NCI-H128 (cell line): ENCODE measurements around the gene SLC4A3.

Source experiments
- DNase-seq: peaks from one replicate; lab custom pipeline; 2025; ENCODE audit not compliant: unreplicated experiment; lab: John Stamatoyannopoulos, UW

SLC4A3 gene

DNA sequence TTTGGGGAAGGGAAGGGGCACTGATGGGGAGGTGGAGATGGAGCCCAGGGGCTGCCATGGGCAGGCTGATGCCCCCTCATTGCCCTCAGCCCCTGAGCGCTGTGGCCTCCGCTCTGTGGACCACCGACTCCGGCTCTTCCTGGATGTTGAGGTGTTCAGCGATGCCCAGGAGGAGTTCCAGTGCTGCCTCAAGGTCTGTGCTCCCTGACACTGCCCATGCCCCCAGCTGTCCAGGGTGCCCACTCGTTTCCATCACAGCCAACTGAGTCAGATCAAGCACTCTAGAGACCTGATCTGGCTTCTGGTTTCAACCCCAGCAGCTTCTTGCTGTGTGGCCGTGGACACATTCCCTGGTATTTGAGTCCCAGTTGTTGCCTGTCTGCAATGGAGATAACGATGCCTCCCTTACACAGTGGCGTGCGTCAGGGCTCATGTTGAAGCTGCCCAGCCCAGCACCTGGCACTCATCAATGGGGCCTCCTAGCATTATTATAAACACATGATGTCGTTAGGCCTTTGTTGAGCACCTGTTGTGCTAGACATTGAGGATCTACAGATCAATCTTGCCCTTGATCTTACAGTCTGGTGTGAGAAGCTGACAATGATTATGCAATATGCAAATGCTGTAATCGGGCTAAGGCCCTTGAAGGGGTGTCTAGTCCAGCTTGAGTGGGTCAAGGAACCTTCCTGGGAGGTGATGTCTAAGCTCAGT, 15.4 kb upstream of the SLC4A3 start:
- no peak for DNase-seq

DNA sequence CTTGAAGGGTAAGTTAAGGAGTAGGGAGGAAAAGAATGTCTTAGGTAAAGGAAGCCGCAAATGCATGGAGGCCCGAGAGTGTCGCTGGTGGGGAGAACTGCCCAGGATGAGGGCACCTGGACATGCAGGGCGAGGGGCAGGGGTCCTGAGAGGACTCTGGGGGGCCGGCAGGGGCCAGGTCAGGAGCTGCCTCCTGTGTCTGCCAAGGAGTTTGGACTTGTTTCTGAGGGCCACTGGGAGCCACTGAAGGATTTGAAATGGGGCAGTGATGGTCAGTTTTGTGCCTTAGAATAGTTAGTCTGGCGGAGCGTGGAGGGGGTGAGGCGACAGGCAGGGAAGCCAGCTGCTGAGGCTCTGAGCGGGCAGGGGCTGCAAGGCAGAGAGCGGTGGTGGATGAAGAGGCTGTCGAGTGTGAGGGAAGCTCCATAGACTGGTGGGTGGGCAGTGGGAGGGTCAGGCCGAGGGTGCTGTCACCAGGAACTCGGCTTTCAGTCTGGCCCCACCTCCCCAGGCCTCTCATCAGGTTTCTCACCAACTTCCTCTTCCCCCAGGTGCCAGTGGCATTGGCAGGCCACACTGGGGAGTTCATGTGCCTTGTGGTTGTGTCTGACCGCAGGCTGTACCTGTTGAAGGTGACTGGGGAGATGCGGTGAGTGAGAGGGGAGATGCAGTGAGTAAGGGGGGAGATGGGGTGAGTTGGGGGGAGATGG, 14.7 kb upstream of the SLC4A3 start:
- DNase-seq: no peak

DNA sequence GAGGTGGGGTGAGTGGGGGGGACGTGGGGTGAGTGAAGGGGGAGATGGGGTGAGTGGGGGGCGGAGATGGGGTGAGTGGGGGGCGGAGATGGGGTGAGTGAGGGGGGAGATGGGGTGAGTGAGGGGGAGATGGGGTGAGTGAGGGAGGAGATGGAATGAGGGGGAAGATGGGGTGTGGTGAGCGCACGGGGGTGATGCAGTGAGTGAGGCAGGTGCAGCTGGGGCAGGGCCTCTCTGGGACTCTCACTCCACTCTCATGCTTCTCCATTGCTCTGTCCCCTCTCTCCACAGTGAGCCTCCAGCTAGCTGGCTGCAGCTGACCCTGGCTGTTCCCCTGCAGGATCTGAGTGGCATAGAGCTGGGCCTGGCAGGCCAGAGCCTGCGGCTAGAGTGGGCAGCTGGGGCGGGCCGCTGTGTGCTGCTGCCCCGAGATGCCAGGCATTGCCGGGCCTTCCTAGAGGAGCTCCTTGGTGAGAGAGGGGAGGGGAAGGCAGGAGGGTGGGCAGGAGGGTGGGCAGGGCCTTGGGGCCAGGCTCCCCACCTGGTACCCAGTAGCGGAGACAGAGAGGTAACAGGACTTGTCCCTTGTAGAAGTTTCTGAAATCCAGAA, 13.9 kb upstream of the SLC4A3 start:
- no peak for DNase-seq

DNA sequence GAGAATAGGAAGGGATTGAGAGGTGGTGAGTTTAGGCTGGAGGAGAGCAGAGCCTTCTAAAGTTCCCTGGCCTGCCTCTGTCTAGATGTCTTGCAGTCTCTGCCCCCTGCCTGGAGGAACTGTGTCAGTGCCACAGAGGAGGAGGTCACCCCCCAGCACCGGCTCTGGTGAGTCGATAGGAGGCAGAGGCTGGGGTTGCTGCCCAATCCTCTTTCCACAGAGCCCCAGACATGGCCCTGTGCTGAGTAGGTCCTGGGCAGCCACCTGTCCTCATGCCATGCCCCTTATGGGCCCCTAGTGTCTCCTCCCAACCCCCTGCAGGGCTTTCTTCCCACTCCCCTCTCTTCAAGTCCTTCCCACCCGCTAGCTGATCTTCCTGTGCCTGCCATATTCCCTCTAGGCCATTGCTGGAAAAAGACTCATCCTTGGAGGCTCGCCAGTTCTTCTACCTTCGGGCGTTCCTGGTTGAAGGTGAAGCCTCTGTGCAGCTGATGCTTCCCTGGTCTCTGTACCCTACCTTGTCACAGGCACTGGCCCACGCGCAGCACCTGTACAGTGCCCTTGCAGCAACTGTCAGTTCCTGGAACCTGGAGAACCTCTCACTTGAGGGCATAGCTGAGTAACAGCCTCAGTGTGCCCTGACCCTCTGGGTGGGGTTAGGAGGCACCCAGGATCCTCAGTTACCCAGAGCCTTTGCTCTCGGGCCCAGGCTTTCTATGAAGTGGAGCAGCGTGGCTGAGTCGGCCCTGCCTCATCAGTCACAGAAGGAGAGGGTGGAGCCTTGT, 13.2 kb upstream of the SLC4A3 start:
- DNase-seq: no peak

DNA sequence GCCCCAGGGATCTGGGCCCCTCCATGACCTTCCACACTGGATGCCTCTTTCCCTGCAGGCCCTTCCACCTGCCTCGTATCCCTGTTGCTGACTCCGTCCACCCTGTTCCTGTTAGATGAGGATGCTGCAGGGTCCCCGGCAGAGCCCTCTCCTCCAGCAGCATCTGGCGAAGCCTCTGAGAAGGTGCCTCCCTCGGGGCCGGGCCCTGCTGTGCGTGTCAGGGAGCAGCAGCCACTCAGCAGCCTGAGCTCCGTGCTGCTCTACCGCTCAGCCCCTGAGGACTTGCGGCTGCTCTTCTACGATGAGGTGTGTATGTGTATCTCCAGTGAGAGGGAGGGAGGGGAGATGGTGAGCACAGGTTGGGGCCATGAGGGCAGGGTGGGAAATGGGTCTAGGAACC, 12.4 kb upstream of the SLC4A3 start:
- no peak for DNase-seq

DNA sequence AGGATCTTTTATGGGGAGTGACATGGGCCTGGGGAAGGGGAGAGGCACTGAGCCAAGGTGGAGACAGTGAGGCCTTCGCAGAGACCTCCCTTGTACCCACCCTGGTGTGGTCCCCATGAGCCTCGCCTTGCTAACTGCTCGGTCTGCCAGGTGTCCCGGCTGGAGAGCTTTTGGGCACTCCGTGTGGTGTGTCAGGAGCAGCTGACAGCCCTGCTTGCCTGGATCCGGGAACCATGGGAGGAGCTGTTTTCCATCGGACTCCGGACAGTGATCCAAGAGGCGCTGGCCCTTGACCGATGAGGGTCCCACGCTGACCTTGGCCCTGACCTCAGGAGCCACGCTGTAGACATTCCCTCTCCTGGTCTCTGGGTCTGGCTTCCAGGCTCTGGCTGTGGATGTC, 11.5 kb upstream of the SLC4A3 start:
- DNase-seq: no peak

DNA sequence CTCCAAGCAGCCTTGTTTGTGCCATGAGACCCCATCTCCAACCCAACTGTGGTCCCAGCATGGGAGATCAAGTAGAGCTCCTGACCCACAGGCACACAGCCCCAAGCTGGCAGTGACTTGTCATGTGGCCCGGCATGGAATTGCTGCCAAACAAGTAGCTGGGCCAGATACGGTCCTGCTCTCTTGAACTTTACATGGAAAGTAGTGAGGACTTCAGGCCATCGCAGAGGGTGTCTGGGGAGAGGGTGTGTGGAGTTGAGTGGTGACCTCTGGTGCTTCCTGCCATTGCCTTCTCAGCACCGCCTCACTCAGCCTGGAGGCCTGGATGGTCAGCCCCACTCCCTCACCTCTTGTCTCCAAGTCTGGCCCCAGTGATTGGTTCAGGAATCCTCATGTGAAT, 10.9 kb upstream of the SLC4A3 start:
- DNase-seq: no peak

DNA sequence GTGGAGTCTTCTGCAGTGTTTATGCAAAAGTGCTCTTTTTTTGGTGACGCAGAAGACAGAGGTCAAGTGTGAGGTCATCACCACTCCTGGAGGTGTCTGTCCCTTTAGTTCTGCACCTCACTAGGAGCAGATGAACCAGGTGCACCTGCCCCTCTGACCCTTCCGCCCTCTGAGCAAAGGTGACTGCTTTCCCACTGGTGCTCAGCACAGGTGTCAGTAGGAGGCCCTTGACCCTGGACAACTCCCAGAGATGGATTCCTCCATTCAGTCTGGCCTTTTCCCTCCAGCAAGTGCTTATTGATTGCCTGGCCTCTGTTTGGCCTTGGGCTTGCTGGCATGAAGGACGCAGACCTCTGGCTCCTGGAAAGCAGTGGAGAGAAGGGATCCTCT, 8.7 kb upstream of the SLC4A3 start:
- DNase-seq: no peak

DNA sequence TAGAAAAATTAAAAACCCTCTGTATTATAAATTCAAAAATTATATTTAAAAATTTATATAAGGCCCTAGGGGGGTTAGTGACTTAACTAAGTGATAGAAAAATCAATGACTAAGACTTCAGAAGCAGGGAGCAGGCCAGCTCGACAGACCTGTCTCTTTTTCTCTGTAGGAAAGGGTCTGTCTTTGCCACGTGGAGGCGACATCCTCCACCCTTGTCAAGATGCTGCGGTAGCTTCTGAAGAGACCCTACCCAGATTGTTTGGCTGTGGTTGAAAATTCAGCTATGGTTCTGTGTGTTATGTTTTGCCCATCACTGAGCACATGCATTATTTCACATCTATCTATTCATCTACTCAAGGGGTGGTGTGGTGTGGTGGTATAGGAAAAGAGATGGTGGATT, 8.2 kb upstream of the SLC4A3 start:
- no peak for DNase-seq

DNA sequence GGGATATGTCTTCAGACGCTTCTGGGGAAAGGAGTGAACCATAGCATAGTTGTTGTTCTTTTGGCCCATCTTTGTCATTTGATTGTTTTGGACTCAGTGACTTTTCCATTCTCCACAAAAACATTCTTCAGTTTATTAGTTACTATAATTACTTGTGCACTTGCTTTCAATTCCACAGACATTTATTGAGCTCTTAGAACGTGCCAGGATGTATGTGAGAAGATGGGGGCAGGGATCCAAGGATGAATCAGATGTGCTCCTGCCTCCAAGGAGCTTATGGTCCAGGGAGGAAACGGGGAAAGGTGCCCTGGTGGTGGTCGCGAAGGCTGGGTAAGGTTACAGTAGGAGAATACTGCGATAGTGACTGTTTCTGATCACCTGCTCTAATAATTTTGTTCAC, 6.9 kb upstream of the SLC4A3 start:
- DNase-seq: no peak

DNA sequence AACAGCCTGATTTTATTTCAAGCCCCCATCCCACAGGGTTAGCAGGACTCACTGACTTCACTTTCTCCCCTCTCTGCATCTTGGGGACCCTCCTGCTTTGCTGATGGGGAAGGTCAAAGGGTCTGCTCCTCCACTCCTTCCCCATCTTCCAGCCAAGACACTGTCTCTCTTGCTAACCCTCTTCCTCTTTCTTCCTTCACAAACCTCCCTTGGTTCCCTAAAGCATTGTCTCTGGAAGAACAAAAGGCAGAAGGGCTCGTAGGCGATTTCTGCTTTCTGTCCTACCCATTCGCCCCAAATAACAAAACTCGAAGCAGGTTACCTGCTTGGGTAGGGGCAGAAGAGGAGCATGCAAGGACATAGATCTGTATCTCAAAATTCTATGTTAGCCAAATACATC, 5.5 kb upstream of the SLC4A3 start:
- DNase-seq: no peak

DNA sequence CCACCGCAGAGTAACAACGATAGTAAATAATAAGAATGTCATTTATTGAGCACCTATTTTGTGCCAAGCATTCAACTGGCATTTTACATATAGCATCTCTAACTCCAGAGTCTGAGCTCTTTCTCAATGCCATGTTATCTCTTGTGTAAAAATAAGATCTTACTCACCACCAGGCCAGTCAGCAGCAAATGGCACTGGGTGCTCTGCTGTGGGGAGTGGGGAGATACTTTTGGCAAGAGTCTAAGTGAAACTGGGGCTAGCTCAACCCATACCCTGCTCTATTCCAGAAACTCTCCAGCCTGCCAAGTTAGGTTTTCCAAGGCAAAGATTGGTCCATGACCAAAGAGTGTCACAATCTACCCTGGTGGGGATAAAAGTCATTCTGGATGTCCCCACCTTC, 5.0 kb upstream of the SLC4A3 start:
- DNase-seq: no peak

DNA sequence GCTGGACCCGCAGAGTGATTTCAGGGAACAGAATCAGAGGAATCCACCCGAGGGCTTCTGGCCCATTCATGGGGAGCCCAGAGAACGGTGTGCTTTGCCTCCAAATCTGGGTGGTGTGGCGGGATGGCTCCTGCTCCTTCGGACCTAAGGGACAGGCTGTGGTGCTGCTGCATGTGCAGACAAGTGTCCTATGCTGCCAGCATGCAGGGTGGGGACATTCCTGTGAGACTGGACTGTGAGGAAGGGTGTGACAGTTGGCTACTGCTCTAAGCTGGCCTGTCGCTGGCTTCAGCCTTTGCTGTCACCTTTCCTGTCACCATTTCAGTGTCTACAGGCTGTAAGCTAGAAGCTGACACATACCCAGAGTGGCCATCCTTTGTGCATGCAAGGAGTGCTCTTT, 2.9 kb upstream of the SLC4A3 start:
- DNase-seq: no peak

DNA sequence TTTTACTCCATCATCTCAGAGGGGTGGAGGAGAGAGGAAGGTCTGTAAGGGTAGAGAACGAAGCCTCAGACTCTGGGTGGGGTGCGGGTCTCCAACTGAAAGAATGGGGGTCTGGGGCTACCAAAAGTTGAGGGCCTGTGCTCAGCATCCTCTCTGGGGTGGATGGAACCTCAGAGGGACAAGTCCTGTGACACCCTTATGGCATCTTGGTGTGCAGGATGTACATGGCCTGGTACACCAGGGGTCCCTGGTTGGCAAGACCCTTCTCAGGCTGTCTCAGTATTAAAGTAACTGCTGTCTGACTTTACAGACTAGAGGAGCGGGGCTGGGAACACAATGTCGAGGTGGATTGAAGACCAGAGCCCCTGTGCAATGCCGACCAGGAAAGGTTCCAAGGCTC, 2.3 kb upstream of the SLC4A3 start:
- DNase-seq: no peak

DNA sequence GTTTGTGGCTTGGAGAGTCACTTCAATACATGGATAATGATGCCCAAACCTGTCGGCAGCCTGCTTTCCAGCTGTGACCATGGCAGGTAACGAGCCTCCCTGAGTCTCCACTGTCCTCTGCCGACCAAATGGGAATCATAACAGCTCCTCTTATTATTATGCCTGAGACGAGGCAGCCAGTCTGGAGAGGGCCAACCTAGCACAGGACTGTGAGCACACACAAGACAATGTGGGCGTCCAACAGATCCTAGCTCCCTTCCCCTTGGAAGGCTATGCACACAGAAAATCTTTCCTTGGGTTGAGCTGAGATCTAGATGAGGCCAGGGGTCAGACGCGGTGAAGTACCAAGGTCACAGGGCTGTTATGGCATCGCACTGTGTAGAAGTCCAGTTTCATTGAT, 890 bp upstream of the SLC4A3 start:
- no peak for DNase-seq

DNA sequence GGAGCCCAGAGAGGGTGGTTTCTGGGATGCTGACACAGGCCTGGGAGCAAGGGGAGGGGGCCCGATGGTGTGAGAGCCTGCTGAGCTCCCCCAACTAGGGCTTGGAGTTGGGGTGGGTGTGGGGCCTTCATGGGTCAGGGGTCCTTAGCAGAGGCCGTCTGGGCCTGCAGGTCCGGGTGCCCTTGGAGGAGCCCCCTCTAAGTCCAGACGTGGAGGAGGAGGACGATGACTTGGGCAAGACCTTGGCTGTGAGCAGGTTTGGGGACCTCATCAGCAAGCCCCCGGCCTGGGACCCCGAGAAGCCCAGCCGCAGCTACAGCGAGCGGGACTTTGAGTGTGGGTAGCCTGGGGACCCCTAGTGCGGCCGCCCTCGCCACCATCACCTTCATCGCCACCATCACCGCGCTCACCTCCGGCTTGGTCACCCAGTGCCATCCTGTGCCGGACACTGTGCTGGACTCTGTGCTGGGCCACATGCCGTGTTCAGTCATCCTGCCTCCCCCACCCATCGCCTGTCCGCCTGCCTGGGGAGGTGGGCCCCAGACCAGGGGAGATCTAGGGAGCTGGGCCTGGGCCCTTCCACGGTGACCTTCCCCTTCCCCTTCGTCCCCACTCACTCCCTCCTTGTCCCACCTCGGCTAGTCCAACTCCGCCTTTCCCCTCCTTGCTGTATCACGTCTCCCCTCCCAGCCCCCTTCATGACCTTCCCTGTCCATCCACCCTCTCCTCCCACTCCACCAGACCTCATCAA, 980 bp downstream of the SLC4A3 start:
- no peak for DNase-seq

DNA sequence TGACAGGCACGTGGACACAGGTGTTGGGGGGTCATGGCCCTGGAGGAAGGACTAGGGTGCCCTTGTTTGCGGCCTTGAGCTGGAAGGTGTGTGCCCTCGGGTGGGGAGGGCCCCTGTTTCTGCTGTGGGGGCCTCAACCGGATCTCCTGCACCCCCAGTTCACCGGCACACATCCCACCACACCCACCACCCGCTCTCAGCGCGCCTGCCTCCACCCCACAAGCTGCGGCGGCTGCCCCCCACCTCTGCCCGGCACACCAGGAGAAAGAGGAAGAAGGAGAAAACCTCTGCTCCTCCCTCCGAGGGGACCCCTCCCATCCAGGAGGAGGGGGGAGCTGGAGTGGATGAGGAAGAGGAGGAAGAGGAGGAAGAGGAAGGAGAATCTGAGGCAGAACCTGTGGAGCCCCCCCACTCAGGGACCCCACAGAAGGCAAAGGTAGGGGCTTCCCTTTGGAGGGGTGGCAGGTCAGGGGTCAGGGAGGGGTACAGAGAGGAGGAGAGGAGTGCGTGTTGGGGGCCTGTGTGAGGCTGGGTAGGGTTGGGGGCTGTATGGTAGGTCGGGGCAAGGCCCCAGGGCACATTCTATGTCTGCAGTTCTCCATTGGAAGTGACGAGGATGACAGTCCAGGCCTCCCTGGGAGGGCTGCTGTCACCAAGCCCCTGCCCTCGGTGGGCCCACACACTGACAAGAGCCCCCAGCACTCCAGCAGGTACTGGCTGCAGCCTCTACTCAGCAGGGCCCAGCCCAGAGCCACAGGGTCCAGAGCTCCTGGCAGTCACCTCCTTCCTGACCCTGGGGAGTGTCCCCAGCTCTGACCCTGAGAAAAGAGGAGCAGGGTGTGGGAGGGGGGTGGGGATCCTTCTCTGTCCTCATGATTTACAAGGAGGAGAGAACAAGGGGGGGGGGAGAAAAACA, 1.8 kb downstream of the SLC4A3 start:
- DNase-seq: no peak

DNA sequence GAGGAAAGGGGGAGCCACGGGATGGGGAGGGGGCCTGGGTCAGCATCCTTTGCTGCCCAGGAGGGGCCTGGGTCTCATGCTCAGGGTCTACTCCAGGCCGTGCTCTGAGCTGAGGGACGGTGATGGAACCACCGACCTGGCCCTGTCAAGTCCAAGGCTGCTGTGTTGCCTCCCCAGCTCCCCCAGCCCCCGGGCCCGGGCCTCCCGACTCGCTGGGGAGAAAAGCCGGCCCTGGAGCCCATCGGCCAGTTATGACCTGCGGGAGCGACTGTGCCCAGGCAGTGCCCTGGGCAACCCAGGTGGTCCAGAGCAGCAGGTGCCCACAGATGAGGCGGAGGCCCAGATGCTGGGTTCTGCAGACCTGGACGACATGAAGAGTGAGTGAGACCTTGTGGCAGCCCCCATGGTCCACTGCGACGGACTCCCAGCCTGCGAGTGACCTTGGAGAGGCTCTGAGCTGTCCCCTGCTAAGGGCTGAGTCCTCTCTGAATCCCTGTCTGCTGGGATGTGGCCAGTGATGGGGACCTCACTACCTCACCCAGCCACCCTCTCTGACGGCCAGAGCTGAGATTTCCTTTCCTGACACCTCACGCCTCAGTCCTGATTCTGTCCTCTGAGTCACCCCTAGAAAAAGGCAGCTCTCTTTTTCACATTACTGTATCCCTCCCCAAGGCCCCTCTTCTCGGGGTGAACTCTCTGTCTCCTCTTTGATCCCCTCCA, 2.7 kb downstream of the SLC4A3 start:
- no peak for DNase-seq

DNA sequence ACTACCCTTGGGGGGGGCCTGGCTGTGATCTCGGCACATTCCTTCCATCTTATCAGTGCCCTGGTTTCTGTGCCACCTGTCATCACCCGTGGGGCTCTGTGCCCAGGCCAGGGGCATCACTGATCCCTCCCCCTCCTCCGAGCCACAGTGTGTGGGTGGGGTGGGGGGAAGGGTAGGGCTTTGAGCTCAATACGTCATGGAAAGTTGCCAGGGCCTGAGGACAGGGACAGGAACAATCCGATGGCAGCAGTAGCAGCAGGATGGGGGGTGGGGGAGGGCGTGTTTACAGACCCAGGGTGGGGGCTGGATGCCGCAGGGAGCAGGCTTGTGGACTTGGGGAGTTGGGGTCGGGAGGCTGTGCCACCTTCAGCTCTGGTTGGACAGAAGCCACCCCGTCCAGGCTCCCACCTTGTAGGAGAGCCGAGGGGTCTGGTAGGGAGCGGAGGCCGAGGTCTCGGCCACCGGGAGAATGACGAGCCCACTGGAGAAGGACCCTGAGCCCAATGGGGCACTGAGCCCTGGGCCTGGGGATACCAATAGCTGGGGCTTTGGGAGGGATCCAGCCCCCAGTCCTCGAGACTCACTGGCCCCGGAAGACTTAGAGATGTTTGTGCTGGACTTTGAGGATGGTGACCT, 3.5 kb downstream of the SLC4A3 start:
- no peak for DNase-seq
